HUDEP-2 (cell line): Measurements from ENCODE around the gene ZNF814.
"Not testable (repeated sequence)": the region's sequence is repeated elsewhere in the genome, so short reads cannot be mapped to it uniquely, and the experiment has no call there.

ENCODE experiments used
- DNase-seq, 76 experiments: peaks; one replicate each; lab custom pipeline; 2025; ENCODE audit not compliant: unreplicated experiment in 76 of 76; lab: John Stamatoyannopoulos, UW

The ZNF814 gene

GRCh38 chr19:57819475-57820148, 69.2 kb downstream of the ZNF814 start:
- DNase-seq, result peak in 75 of 76 experiments; percentile 39 to 92 (median 82)

GRCh38 chr19:57818378-57818777, 70.5 kb downstream of the ZNF814 start:
- no peak for DNase-seq

- DNase-seq, result no peak
Measured at GRCh38 chr19:57817976-57818375, 70.9 kb downstream of the ZNF814 start.

- DNase-seq, result no peak
Measured at GRCh38 chr19:57816652-57817051, 72.2 kb downstream of the ZNF814 start.

DNA sequence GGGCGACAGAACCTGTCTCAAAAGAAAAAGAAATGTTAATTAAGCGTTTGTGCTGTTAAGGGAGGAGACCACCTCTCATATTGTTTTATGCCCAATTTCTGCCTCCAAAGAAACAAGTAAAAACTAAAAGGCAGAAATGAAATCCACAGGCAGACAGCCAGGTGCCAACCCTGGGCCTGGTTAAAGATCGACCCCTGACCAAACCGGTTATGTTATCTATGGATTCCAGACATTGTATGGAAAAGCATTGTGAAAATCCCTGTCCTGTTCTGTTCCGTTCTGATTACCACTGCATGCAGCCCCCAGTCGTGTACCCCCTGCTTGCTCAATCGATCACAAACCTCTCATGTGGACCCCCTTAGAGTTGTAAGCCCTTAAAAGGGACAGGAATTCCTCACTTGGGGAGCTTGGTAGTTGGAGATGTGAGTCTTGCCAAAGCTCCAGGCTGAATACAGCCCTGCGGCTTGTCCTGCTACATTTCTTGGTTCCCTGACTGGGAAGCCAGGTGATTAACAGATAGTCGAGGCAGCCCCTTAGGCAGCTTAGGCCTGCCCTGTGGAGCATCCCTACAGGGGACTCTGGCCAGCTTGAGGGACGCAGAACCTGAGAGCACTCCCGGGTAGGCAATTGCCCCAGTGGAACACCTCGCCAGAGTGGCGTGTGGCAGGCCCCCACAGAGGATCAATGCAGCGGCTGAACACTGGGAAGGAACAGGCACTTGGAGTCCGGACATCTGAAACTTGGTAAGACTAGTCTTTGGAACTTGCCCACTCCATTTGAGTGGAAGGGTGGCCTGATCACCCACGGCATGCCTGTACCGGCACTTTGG, 73.4 kb downstream of the ZNF814 start:
- no peak for DNase-seq

GRCh38 chr19:57814505-57815246, 74.2 kb downstream of the ZNF814 start, which contains the start of gene ZNF552:
Gene ZNF552, minus strand, starts transcription at chr19:57814913. Its CDS starts 170 bp downstream, at chr19:57814743.
- DNase-seq, result peak in 75 of 76 experiments; percentile 24 to 88 (median 74)

DNA sequence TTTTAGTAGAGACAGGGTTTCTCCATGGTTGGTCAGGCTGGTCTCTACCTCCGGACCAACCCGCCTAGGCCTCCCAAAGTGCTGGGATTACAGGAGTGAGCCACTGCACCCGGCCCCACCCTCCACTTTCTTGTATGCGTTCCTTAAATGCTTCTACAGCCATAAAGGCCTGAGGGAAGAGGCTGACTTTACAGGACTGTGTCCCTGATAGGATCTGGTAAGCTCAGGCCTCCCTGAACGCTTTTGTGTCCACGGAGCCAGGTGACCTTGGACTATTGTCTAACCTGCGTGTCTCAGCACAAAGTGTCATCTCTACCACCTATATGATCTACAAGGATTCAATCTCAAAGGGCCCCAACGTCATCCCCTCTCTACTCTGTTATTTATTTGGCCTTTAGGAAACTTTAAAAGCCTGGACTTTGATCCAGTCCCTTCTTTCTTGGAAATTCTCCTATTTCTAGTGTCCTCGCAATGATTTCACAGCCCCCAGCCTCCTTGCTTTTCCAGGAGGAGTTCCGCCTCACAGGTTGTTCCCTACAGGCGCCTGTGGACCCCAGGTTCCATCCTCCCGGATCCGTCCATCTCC, 74.8 kb downstream of the ZNF814 start:
- DNase-seq, result peak in 1 of 76 experiments; percentile 32

- DNase-seq, result not testable (repeated sequence)
Measured at GRCh38 chr19:57812975-57813820, 75.6 kb downstream of the ZNF814 start.

GRCh38 chr19:57812226-57812625, 76.6 kb downstream of the ZNF814 start:
- no peak for DNase-seq

DNA sequence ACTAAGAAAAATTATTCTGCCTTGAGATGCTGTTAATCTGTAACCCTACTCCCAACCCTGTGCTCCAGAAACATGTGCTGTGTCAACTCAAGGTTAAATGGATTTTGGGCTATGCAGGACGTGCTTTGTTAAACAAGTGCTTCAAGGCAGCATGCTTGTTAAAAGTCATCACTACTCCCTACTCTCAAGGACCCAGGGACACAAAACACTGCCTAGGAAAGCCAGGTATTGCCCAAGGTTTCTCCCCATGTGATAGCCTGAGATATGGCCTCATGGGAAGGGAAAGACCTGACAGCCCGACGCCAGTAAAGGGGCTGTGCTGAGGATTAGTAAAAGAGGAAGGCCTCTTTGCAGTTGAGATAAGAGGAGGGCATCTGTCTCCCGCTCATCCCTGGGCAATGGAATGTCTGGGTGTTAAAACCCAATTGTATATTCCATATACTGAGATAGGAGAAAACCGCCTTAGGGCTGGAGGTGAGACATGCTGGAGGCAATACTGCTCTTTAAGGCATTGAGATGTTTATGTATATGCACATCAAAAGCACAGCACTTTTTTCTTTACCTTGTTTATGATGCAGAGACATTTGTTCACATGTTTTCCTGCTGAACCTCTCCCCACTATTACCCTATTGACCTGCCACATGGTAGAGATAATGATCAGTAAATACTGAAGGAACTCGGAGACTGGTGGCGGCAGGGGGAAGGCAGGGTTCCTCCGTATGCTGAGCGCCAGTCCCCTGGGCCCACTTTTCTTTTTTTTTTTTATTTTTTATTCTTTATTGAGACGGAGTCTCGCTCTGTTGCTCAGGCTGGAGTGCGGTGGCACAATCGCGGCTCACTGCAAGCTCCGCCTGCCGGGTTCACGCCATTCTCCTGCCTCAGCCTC, 78.2 kb downstream of the ZNF814 start:
- peak in 2 of 76 experiments; percentile 12 to 17 for DNase-seq

GRCh38 chr19:57807541-57807940, 81.3 kb downstream of the ZNF814 start:
- no peak for DNase-seq

DNA sequence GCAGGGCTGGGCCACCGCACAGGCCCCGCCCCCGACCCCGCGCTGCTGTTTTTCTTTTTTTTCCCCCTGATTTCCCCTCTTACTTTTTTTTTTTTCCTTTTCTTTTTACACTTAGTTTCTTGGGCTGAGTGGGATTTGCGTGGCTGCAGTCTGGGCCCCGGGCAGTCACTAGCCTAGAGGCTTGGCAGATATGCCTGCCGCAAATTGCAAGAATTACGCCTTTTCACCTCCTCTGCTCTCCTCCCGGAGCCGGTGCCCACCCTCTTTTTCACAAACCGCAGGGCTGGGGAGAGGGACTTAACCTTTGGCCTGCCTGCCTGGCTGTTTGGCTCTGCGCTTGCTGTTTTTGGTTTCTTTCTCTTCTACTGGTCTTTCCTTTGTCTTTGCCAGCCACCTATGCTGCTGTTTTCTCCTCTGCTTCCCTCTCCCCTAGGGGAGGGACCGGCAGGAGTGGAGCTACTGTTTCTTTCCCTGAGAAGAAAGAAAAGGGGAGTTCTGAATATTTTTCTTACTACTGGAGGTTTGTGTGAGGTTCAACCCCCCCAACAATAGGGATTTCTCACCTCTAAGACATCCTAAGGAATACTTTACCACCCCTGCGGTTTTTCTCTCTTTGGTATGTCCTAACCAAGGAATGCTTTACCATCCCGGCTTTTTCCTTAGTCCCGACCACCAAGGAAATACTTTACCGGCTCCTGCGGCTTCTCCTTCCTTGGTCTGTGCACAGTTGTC, 85.1 kb downstream of the ZNF814 start:
- DNase-seq, result peak in 4 of 76 experiments; percentile 6 to 14 (median 9)

DNA sequence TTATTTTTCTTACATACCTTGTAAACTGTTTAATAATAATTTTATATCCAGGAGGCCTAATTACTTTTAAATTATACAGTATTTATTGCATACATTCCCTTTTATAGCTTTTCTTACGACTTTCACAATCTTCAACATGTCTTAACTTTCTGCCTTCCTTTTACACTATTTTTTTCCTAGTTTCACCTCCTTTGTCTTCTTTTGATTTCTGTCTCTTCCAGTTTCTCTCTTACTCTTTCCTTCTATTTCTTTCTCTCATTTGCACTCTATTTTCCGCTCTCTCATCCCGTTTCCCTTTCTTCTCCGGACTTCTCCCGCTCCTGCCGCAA, 85.6 kb downstream of the ZNF814 start:
- DNase-seq, result no peak

DNA sequence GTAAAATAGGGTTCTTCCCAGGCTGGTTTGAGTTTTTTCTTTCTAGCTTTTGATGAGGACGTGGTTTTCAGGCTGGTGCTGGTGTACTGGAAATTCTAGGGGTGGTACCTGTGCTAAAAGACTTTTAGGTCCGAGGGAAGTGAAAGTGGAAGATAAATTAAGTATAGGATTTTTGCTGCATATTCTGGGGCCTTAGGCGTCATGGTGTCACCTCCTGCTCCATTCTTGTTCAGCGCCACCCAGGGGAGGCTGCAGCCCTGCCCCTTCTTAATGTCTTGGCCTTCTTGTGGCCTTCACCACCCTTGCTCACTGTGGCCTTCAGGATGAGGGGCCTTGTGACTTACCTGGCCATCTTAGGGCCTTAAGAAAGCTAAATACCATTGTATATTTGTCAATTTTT, 86.6 kb downstream of the ZNF814 start:
- no peak for DNase-seq

GRCh38 chr19:57800696-57801095, 88.1 kb downstream of the ZNF814 start:
- no peak for DNase-seq
